ENCODE results near the gene ETHE1.
A peak's percentile ranks its signal among the peaks of the same experiment; 100 is the strongest.

Gene ETHE1

GRCh38 chr19:43468354-43469159 is 58.4 kb downstream of the ETHE1 start:
- no peak for TF ChIP-seq CTCF (IDR thresholded peaks at IDR 0.05; ENCODE audit: low read depth, low read length)
- no peak for DNase-seq (ENCODE audit: low read depth in 2 of 2)
- H3K4me3 ChIP-seq (replicated peaks in 1 of 2; ENCODE audit: low read depth in 2 of 2, low read length in 2 of 2), result no peak overlapping the region

- TF ChIP-seq CTCF (IDR thresholded peaks at IDR 0.05; ENCODE audit: low read depth, low read length), result no peak
- H3K4me3 ChIP-seq (replicated peaks in 1 of 2; ENCODE audit: low read depth in 2 of 2, low read length in 2 of 2), result no peak overlapping the region
- DNase-seq (ENCODE audit: low read depth in 2 of 2), result peak; percentile 46 to 70
Observed at GRCh38 chr19:43467730-43468129, 59.3 kb downstream of the ETHE1 start.

GRCh38 chr19:43467276-43467675 is 59.7 kb downstream of the ETHE1 start:
- no peak overlapping the region for H3K4me3 ChIP-seq (replicated peaks in 1 of 2; ENCODE audit: low read depth in 2 of 2, low read length in 2 of 2)
- no peak for DNase-seq (ENCODE audit: low read depth in 2 of 2)
- TF ChIP-seq CTCF (IDR thresholded peaks at IDR 0.05; ENCODE audit: low read depth, low read length), result no peak

- DNase-seq (ENCODE audit: low read depth in 2 of 2), result no peak
- no peak overlapping the region for H3K4me3 ChIP-seq (replicated peaks in 1 of 2; ENCODE audit: low read depth in 2 of 2, low read length in 2 of 2)
- TF ChIP-seq CTCF (IDR thresholded peaks at IDR 0.05; ENCODE audit: low read depth, low read length), result no peak
Observed at GRCh38 chr19:43466793-43467192, 60.2 kb downstream of the ETHE1 start.

- H3K4me3 ChIP-seq (replicated peaks in 1 of 2; ENCODE audit: low read depth in 2 of 2, low read length in 2 of 2), result peak within 1 kb of the TSS; percentile 72 to 76
- DNase-seq (ENCODE audit: low read depth in 2 of 2), result peak; percentile 23 to 41
- no peak for TF ChIP-seq CTCF (IDR thresholded peaks at IDR 0.05; ENCODE audit: low read depth, low read length)
Observed at GRCh38 chr19:43465468-43466120, 61.4 kb downstream of the ETHE1 start, which contains the start of gene LYPD3. LYPD3 (minus strand) TSS chr19:43465608; CDS start chr19:43465571, 37 bp downstream.

GRCh38 chr19:43464134-43464775 is 62.7 kb downstream of the ETHE1 start:
- no peak for TF ChIP-seq CTCF (IDR thresholded peaks at IDR 0.05; ENCODE audit: low read depth, low read length)
- H3K4me3 ChIP-seq (replicated peaks in 1 of 2; ENCODE audit: low read depth in 2 of 2, low read length in 2 of 2), result peak overlapping the region; percentile 72 to 76
- no peak for DNase-seq (ENCODE audit: low read depth in 2 of 2)

Measured in cardiac fibroblast (primary cell).